GM20000 (cell line): Measurements from ENCODE around the gene RPS15.
"Not testable (repeated sequence)": the region's sequence is repeated elsewhere in the genome, so short reads cannot be mapped to it uniquely, and the experiment has no call there.

Experiments
- DNase-seq: peaks from one replicate; pipeline ENCODE4 v3.0.0; 2012; ENCODE audit warnings: low spot score
- CTCF ChIP-seq: IDR thresholded peaks from 2 replicates; pipeline ENCODE4 v1.5.1; 2012; ENCODE audit warnings: mild to moderate bottlenecking, control low read depth; ENCODE audit errors: extremely low read depth, missing control alignments

RPS15 gene

GRCh38 chr19:1434577-1435060 lies 3.6 kb upstream of the RPS15 start:
- DNase-seq: no peak
- TF ChIP-seq CTCF: no peak

GRCh38 chr19:1435378-1435989 lies 2.7 kb upstream of the RPS15 start:
- DNase-seq: no peak
- TF ChIP-seq CTCF: no peak

GRCh38 chr19:1437609-1438008 lies 587 bp upstream of the RPS15 start:
- DNase-seq: no peak
- no peak for TF ChIP-seq CTCF

GRCh38 chr19:1438933-1439354 lies 748 bp downstream of the RPS15 start:
- no peak for TF ChIP-seq CTCF
- no peak for DNase-seq

- DNase-seq: not testable (repeated sequence)
Observed at GRCh38 chr19:1439525-1440417, 1.6 kb downstream of the RPS15 start.

- no peak for DNase-seq
- no peak for TF ChIP-seq CTCF
Observed at GRCh38 chr19:1440418-1440801, 2.2 kb downstream of the RPS15 start.

- no peak for TF ChIP-seq CTCF
- no peak for DNase-seq
Observed at GRCh38 chr19:1441022-1441426, 2.8 kb downstream of the RPS15 start.
